ENCODE results near the gene CHN1.

CHN1 gene

GRCh38 chr2:174772472-174772801 is 232.7 kb downstream of the CHN1 start:
- CTCF ChIA-PET, result interaction anchor here (0.6 to 3.7 kb wide), 5 partner anchors 11 to 387 kb away, joined by 3 to 35 read pairs (median 4); no protein-coding TSS in a partner anchor
- TF ChIP-seq ELF4 (IDR thresholded peaks at IDR 0.05), result no peak
- no peak for TF ChIP-seq PKNOX1 (IDR thresholded peaks at IDR 0.05)
- no peak for TF ChIP-seq CTBP1 (IDR thresholded peaks at IDR 0.05; ENCODE audit: borderline replicate concordance)
- no peak for TF ChIP-seq ZNF384 (IDR thresholded peaks at IDR 0.05)
- TF ChIP-seq SUZ12 (IDR thresholded peaks at IDR 0.05), result no peak
- TF ChIP-seq HDGF (IDR thresholded peaks at IDR 0.05; ENCODE audit: borderline replicate concordance), result no peak
- TF ChIP-seq NFRKB (IDR thresholded peaks at IDR 0.05), result no peak
- TF ChIP-seq FOXK2 (IDR thresholded peaks at IDR 0.05), result no peak
- no peak for TF ChIP-seq LEF1 (IDR thresholded peaks at IDR 0.05; ENCODE audit: borderline replicate concordance)
- no peak for TF ChIP-seq BHLHE40 (IDR thresholded peaks at IDR 0.05; ENCODE audit: borderline replicate concordance)
- no peak for TF ChIP-seq L3MBTL2 (conservative IDR thresholded peaks at IDR 0.05)
- TF ChIP-seq TARDBP (IDR thresholded peaks at IDR 0.05), result no peak
- no peak for TF ChIP-seq ARNT (IDR thresholded peaks at IDR 0.05)
- TF ChIP-seq FOXA1 (IDR thresholded peaks at IDR 0.05), result no peak
- TF ChIP-seq SP1 (IDR thresholded peaks at IDR 0.05), result no peak
- no peak for DNase-seq (ENCODE audit: extremely low spot score)
- POLR2A ChIA-PET, result no interaction called here

- peak; percentile 83 for DNase-seq (ENCODE audit: extremely low spot score)
- ChIA-PET CTCF (interaction anchor here (0.6 to 3.7 kb wide), 13 partner anchors 10 to 387 kb away, joined by 3 to 35 read pairs (median 4); no protein-coding TSS in a partner anchor), POLR2A (interaction anchor here (0.8 kb wide), 1 partner anchor 23 kb away, joined by 3 read pairs; no protein-coding TSS in a partner anchor)
- no peak for TF ChIP-seq SP1 (IDR thresholded peaks at IDR 0.05)
- no peak for TF ChIP-seq L3MBTL2 (conservative IDR thresholded peaks at IDR 0.05)
- TF ChIP-seq ZNF384 (IDR thresholded peaks at IDR 0.05), result no peak
- no peak for TF ChIP-seq BHLHE40 (IDR thresholded peaks at IDR 0.05; ENCODE audit: borderline replicate concordance)
- no peak for TF ChIP-seq TARDBP (IDR thresholded peaks at IDR 0.05)
- no peak for TF ChIP-seq ARNT (IDR thresholded peaks at IDR 0.05)
- TF ChIP-seq LEF1 (IDR thresholded peaks at IDR 0.05; ENCODE audit: borderline replicate concordance), result no peak
- no peak for TF ChIP-seq FOXK2 (IDR thresholded peaks at IDR 0.05)
- TF ChIP-seq NFRKB (IDR thresholded peaks at IDR 0.05), result no peak
- TF ChIP-seq ELF4 (IDR thresholded peaks at IDR 0.05), result no peak
- no peak for TF ChIP-seq HDGF (IDR thresholded peaks at IDR 0.05; ENCODE audit: borderline replicate concordance)
- TF ChIP-seq PKNOX1 (IDR thresholded peaks at IDR 0.05), result no peak
- no peak for TF ChIP-seq FOXM1 (IDR thresholded peaks at IDR 0.05; ENCODE audit: borderline replicate concordance)
- TF ChIP-seq CTBP1 (IDR thresholded peaks at IDR 0.05; ENCODE audit: borderline replicate concordance), result no peak
- TF ChIP-seq FOXA1 (IDR thresholded peaks at IDR 0.05), result no peak
- TF ChIP-seq SUZ12 (IDR thresholded peaks at IDR 0.05), result no peak
Observed at GRCh38 chr2:174771631-174772471, 233.3 kb downstream of the CHN1 start.

GRCh38 chr2:174771136-174771535 is 234.0 kb downstream of the CHN1 start:
- TF ChIP-seq PKNOX1 (IDR thresholded peaks at IDR 0.05) (no peak), ARNT (IDR thresholded peaks at IDR 0.05) (no peak), ZNF384 (IDR thresholded peaks at IDR 0.05) (no peak), ELF4 (IDR thresholded peaks at IDR 0.05) (no peak), L3MBTL2 (conservative IDR thresholded peaks at IDR 0.05) (no peak), LEF1 (IDR thresholded peaks at IDR 0.05; ENCODE audit: borderline replicate concordance) (no peak), SUZ12 (IDR thresholded peaks at IDR 0.05) (no peak), HDGF (IDR thresholded peaks at IDR 0.05; ENCODE audit: borderline replicate concordance) (no peak), FOXK2 (IDR thresholded peaks at IDR 0.05) (no peak), CTBP1 (IDR thresholded peaks at IDR 0.05; ENCODE audit: borderline replicate concordance) (no peak), FOXM1 (IDR thresholded peaks at IDR 0.05; ENCODE audit: borderline replicate concordance) (no peak), TARDBP (IDR thresholded peaks at IDR 0.05) (no peak), NFRKB (IDR thresholded peaks at IDR 0.05) (no peak), SP1 (IDR thresholded peaks at IDR 0.05) (no peak), BHLHE40 (IDR thresholded peaks at IDR 0.05; ENCODE audit: borderline replicate concordance) (no peak), FOXA1 (IDR thresholded peaks at IDR 0.05) (no peak)
- no peak for DNase-seq (ENCODE audit: extremely low spot score)
- CTCF ChIA-PET, result interaction anchor here (0.8 to 3.7 kb wide), 10 partner anchors 10 to 259 kb away, joined by 3 to 35 read pairs (median 4); no protein-coding TSS in a partner anchor
- POLR2A ChIA-PET, result interaction anchor here (0.8 kb wide), 1 partner anchor 22 kb away, joined by 3 read pairs; no protein-coding TSS in a partner anchor

- CTCF ChIA-PET, result interaction anchor here (1.1 kb wide), 1 partner anchor 221 kb away, joined by 3 read pairs; no protein-coding TSS in a partner anchor
- no peak for DNase-seq (ENCODE audit: extremely low spot score)
- no peak for TF ChIP-seq TARDBP (IDR thresholded peaks at IDR 0.05)
- TF ChIP-seq HDGF (IDR thresholded peaks at IDR 0.05; ENCODE audit: borderline replicate concordance), result no peak
- TF ChIP-seq FOXA1 (IDR thresholded peaks at IDR 0.05), result no peak
- no peak for TF ChIP-seq SUZ12 (IDR thresholded peaks at IDR 0.05)
- no peak for TF ChIP-seq LEF1 (IDR thresholded peaks at IDR 0.05; ENCODE audit: borderline replicate concordance)
- TF ChIP-seq BHLHE40 (IDR thresholded peaks at IDR 0.05; ENCODE audit: borderline replicate concordance), result no peak
- TF ChIP-seq FOXK2 (IDR thresholded peaks at IDR 0.05), result no peak
- TF ChIP-seq ZNF384 (IDR thresholded peaks at IDR 0.05), result no peak
- TF ChIP-seq FOXM1 (IDR thresholded peaks at IDR 0.05; ENCODE audit: borderline replicate concordance), result no peak
- TF ChIP-seq NFRKB (IDR thresholded peaks at IDR 0.05), result no peak
- no peak for TF ChIP-seq SP1 (IDR thresholded peaks at IDR 0.05)
- no peak for TF ChIP-seq ARNT (IDR thresholded peaks at IDR 0.05)
- no peak for TF ChIP-seq CTBP1 (IDR thresholded peaks at IDR 0.05; ENCODE audit: borderline replicate concordance)
- TF ChIP-seq PKNOX1 (IDR thresholded peaks at IDR 0.05), result no peak
- POLR2A ChIA-PET, result no interaction called here
Observed at GRCh38 chr2:174768557-174768956, 236.6 kb downstream of the CHN1 start.
